ENCODE data around the gene IRAK3. TPM values are rescaled to one million over a fixed set of nuclear protein-coding genes. Genes with fewer than 3 reads are reported as not detected.

The IRAK3 gene
- total RNA-seq, 1 donor from 2014 or later, result 4.8 TPM

GRCh38 chr12:66240096-66240820, 51.2 kb downstream of the IRAK3 start:
- no peak for DNase-seq
- Histone ChIP-seq H3K4me1 (peaks cover 17% of the 10 kb centered on the region), H3K4me3 (no peak overlapping the region), H3K27me3 (ENCODE audit: low read depth) (no peaks in the 10 kb centered on the region), H3K36me3 (peaks cover 15% of the 10 kb centered on the region), H3K27ac (replicated peaks) (no peak overlapping the region), H3K9me3 (replicated peaks) (no peaks in the 10 kb centered on the region)
- intact Hi-C loops (cut with micrococcal nuclease), result no loop called here
- TF ChIP-seq CTCF (IDR thresholded peaks at IDR 0.05; ENCODE audit: borderline replicate concordance), result no peak

GRCh38 chr12:66241061-66242043, 52.3 kb downstream of the IRAK3 start:
- DNase-seq, result no peak
- Histone ChIP-seq H3K27me3 (ENCODE audit: low read depth) (no peaks in the 10 kb centered on the region), H3K9me3 (replicated peaks) (no peaks in the 10 kb centered on the region), H3K4me3 (no peak overlapping the region), H3K4me1 (peaks cover 11% of the 10 kb centered on the region), H3K36me3 (peaks cover 24% of the 10 kb centered on the region), H3K27ac (replicated peaks) (no peak overlapping the region)
- TF ChIP-seq CTCF (IDR thresholded peaks at IDR 0.05; ENCODE audit: borderline replicate concordance), result no peak
- intact Hi-C loops (cut with micrococcal nuclease), result no loop called here

- TF ChIP-seq CTCF (IDR thresholded peaks at IDR 0.05; ENCODE audit: borderline replicate concordance), result no peak
- no peaks in the 10 kb centered on the region for H3K27me3 ChIP-seq (ENCODE audit: low read depth)
- H3K9me3 ChIP-seq (replicated peaks), result no peaks in the 10 kb centered on the region
- H3K36me3 ChIP-seq, result peaks cover 31% of the 10 kb centered on the region
- H3K4me3 ChIP-seq, result no peak overlapping the region
- no peak for DNase-seq
- no peak overlapping the region for H3K27ac ChIP-seq (replicated peaks)
- intact Hi-C loops (cut with micrococcal nuclease), result no loop called here
- peaks cover 8% of the 10 kb centered on the region for H3K4me1 ChIP-seq
Measured at GRCh38 chr12:66242311-66242710, 53.3 kb downstream of the IRAK3 start.

- intact Hi-C loops (cut with micrococcal nuclease), result no loop called here
- no peak for DNase-seq
- Histone ChIP-seq H3K4me1 (peaks cover 4% of the 10 kb centered on the region), H3K27ac (replicated peaks) (no peak overlapping the region), H3K4me3 (no peak overlapping the region), H3K9me3 (replicated peaks) (no peaks in the 10 kb centered on the region), H3K36me3 (peaks cover 47% of the 10 kb centered on the region), H3K27me3 (ENCODE audit: low read depth) (no peaks in the 10 kb centered on the region)
- TF ChIP-seq CTCF (IDR thresholded peaks at IDR 0.05; ENCODE audit: borderline replicate concordance), result no peak
Measured at GRCh38 chr12:66243911-66244310, 54.9 kb downstream of the IRAK3 start.

- H3K9me3 ChIP-seq (replicated peaks), result no peaks in the 10 kb centered on the region
- H3K4me1 ChIP-seq, result no peaks in the 10 kb centered on the region
- intact Hi-C loops (cut with micrococcal nuclease), result no loop called here
- no peak for TF ChIP-seq CTCF (IDR thresholded peaks at IDR 0.05; ENCODE audit: borderline replicate concordance)
- no peaks in the 10 kb centered on the region for H3K27me3 ChIP-seq (ENCODE audit: low read depth)
- DNase-seq, result no peak
- H3K27ac ChIP-seq (replicated peaks), result no peak overlapping the region
- peaks cover 52% of the 10 kb centered on the region for H3K36me3 ChIP-seq
- H3K4me3 ChIP-seq, result no peak overlapping the region
Measured at GRCh38 chr12:66244446-66244845, 55.4 kb downstream of the IRAK3 start.
